GM23338 (cell line): ENCODE measurements around the gene TMEM208. TPM values are rescaled to one million over a fixed set of nuclear protein-coding genes. Genes with fewer than 3 reads are reported as not detected.

Experiments used
- ATAC-seq: fragments of 200-7000 bp; cut with Tn5 transposase; 3 replicates; pipeline ENCODE4 v1.9.1; 2020
- DNase-seq: peaks from one replicate; pipeline ENCODE4 v3.0.0-alpha.2; 2015; ENCODE audit warnings: low spot score
- H2AFZ ChIP-seq: fragments of 200-600 bp; sonication (generic); 2 replicates; pipeline ENCODE4 v1.8.0; 2016; ENCODE audit warnings: antibody characterized with exemption, mild to moderate bottlenecking, moderate library complexity
- H3F3A ChIP-seq: fragments of 200-600 bp; sonication (generic); replicated peaks from 2 replicates; pipeline ENCODE4 v1.8.0; 2017; ENCODE audit warnings: antibody characterized with exemption, mixed run types, low read depth
- H3K27ac ChIP-seq: fragments of 200-600 bp; sonication (generic); 2 replicates; pipeline ENCODE4 v1.6.1; 2016; ENCODE audit warnings: low read depth
- H3K27me3 ChIP-seq: fragments of 200-600 bp; sonication (generic); 2 replicates; pipeline ENCODE4 v1.8.0; 2016; ENCODE audit warnings: mild to moderate bottlenecking, mixed run types, moderate library complexity; ENCODE audit not compliant: insufficient read depth
- H3K36me3 ChIP-seq: fragments of 200-600 bp; sonication (generic); 2 replicates; pipeline ENCODE4 v1.8.0; 2016; ENCODE audit warnings: mild to moderate bottlenecking; ENCODE audit not compliant: insufficient read depth
- H3K4me1 ChIP-seq: fragments of 200-600 bp; sonication (generic); 2 replicates; pipeline ENCODE4 v1.8.0; 2016; ENCODE audit warnings: mild to moderate bottlenecking, moderate library complexity; ENCODE audit not compliant: insufficient read depth
- H3K4me2 ChIP-seq: fragments of 200-600 bp; sonication (generic); 2 replicates; pipeline ENCODE4 v1.7.1; 2017; ENCODE audit warnings: mixed run types
- H3K4me3 ChIP-seq: fragments of 200-600 bp; sonication (generic); 2 replicates; pipeline ENCODE4 v1.6.1; 2016; ENCODE audit warnings: mixed run types
- H3K79me2 ChIP-seq: fragments of 200-600 bp; sonication (generic); replicated peaks from 2 replicates; pipeline ENCODE4 v1.8.0; 2017; ENCODE audit warnings: mild to moderate bottlenecking; ENCODE audit not compliant: insufficient read depth
- H3K9me2 ChIP-seq: fragments of 200-600 bp; sonication (generic); 2 replicates; pipeline ENCODE4 v1.8.0; 2017; ENCODE audit not compliant: insufficient read depth
- H4K20me1 ChIP-seq: fragments of 200-600 bp; sonication (generic); replicated peaks from 2 replicates; pipeline ENCODE4 v1.8.0; 2017; ENCODE audit warnings: mild to moderate bottlenecking; ENCODE audit not compliant: insufficient read depth
- H3K27ac Mint-ChIP-seq: 2 replicates; pipeline ENCODE4 v1.8.0; 2020; ENCODE audit warnings: inconsistent platforms, mild to moderate bottlenecking, moderate library complexity, mixed read lengths
- H3K27me3 Mint-ChIP-seq: 3 replicates; pipeline ENCODE4 v1.8.0; 2022; ENCODE audit warnings: low read depth, mild to moderate bottlenecking, moderate library complexity, mixed read lengths, inconsistent platforms; ENCODE audit not compliant: insufficient read depth, poor library complexity
- H3K36me3 Mint-ChIP-seq: 3 replicates; pipeline ENCODE4 v1.8.0; 2021; ENCODE audit warnings: low read depth, mild to moderate bottlenecking, inconsistent platforms, moderate library complexity, mixed read lengths
- H3K4me1 Mint-ChIP-seq: 3 replicates; pipeline ENCODE4 v1.8.0; 2020; ENCODE audit warnings: mild to moderate bottlenecking, inconsistent platforms, mixed read lengths
- H3K4me3 Mint-ChIP-seq: 3 replicates; pipeline ENCODE4 v1.8.0; 2021; ENCODE audit warnings: moderate library complexity, mild to moderate bottlenecking, inconsistent platforms, mixed read lengths
- H3K9me3 Mint-ChIP-seq: 3 replicates; pipeline ENCODE4 v1.8.0; 2020; ENCODE audit warnings: moderate library complexity, mild to moderate bottlenecking, inconsistent platforms, mixed read lengths
- CREB1 ChIP-seq: fragments of 250-450 bp; sonication (Bioruptor Pico); IDR thresholded peaks from 2 replicates; pipeline ENCODE4 v1.5.0; 2020; ENCODE audit warnings: low read depth, mild to moderate bottlenecking, moderate library complexity
- CTCF ChIP-seq, 2 experiments: fragments of 200-600 bp in 1 of 2; sonication (generic) in 1 of 2; conservative IDR thresholded peaks; 2 replicates each; pipeline versions ENCODE4 v1.5.1 to v1.6.1; 2016 to 2017; ENCODE audit warnings: antibody characterized with exemption in 2 of 2, low read depth in 2 of 2, mild to moderate bottlenecking in 2 of 2, moderate library complexity in 1 of 2
- EZH2phosphoT487 ChIP-seq: fragments of 200-600 bp; sonication (generic); IDR thresholded peaks from one replicate; pipeline ENCODE4 v1.8.1; 2018; ENCODE audit warnings: antibody characterized with exemption; ENCODE audit not compliant: unreplicated experiment
- STAT1 ChIP-seq: IDR thresholded peaks from one replicate; pipeline ENCODE4 v1.6.1; 2016; ENCODE audit warnings: antibody characterized with exemption; ENCODE audit not compliant: unreplicated experiment
- polyA plus RNA-seq: library from polyadenylated mRNA; unstranded; fragments of >200 nt; fragmentation: Nextera tagmentation; extraction: Ambion mirVana; gene quantifications from 2 replicates; pipeline ENCODE4 v1.2.1, GENCODE V29; 2016
- total RNA-seq: library from RNA; depleted of rRNA; stranded (reverse); fragments of >200 nt; shearing (Covaris generic); gene quantifications from 2 replicates; pipeline ENCODE4 v1.2.3, GENCODE V29; 2014
- TF ChIP-seq, protein P1 (sequence below): fragments of 250-450 bp; sonication (Bioruptor Pico); IDR thresholded peaks from 2 replicates; pipeline ENCODE4 v1.5.0; 2020; ENCODE audit warnings: mild to moderate bottlenecking, moderate library complexity
- TF ChIP-seq, protein P2 (sequence below): IDR thresholded peaks from 2 replicates; pipeline ENCODE4 v1.6.1; 2016; ENCODE audit warnings: antibody characterized with exemption

The TMEM208 gene
- total and polyA plus RNA-seq, 2 experiments from 2014 or later: 23.2 to 82.3 TPM

DNA sequence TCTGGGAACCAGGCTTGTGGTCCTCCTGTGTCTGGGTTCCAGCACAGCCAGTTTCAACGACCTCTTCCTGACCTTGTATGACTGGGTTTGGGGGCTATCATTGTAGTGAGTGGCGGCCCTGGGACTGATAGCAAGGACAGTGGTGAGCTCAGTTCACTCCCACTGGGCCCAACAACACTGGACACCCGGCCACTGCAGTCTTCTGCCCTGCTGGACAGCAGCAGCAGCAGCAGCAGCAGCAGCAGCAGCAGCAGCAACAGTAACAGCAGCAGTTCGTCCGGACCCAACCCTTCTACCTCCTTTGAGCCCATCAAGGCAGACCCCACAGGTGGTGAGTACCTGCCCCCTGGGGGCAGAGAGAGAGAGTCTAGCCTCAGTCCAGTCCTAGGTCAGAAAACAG is 31.3 kb upstream of the TMEM208 start (continued):
- TF ChIP-seq, protein P1, sequence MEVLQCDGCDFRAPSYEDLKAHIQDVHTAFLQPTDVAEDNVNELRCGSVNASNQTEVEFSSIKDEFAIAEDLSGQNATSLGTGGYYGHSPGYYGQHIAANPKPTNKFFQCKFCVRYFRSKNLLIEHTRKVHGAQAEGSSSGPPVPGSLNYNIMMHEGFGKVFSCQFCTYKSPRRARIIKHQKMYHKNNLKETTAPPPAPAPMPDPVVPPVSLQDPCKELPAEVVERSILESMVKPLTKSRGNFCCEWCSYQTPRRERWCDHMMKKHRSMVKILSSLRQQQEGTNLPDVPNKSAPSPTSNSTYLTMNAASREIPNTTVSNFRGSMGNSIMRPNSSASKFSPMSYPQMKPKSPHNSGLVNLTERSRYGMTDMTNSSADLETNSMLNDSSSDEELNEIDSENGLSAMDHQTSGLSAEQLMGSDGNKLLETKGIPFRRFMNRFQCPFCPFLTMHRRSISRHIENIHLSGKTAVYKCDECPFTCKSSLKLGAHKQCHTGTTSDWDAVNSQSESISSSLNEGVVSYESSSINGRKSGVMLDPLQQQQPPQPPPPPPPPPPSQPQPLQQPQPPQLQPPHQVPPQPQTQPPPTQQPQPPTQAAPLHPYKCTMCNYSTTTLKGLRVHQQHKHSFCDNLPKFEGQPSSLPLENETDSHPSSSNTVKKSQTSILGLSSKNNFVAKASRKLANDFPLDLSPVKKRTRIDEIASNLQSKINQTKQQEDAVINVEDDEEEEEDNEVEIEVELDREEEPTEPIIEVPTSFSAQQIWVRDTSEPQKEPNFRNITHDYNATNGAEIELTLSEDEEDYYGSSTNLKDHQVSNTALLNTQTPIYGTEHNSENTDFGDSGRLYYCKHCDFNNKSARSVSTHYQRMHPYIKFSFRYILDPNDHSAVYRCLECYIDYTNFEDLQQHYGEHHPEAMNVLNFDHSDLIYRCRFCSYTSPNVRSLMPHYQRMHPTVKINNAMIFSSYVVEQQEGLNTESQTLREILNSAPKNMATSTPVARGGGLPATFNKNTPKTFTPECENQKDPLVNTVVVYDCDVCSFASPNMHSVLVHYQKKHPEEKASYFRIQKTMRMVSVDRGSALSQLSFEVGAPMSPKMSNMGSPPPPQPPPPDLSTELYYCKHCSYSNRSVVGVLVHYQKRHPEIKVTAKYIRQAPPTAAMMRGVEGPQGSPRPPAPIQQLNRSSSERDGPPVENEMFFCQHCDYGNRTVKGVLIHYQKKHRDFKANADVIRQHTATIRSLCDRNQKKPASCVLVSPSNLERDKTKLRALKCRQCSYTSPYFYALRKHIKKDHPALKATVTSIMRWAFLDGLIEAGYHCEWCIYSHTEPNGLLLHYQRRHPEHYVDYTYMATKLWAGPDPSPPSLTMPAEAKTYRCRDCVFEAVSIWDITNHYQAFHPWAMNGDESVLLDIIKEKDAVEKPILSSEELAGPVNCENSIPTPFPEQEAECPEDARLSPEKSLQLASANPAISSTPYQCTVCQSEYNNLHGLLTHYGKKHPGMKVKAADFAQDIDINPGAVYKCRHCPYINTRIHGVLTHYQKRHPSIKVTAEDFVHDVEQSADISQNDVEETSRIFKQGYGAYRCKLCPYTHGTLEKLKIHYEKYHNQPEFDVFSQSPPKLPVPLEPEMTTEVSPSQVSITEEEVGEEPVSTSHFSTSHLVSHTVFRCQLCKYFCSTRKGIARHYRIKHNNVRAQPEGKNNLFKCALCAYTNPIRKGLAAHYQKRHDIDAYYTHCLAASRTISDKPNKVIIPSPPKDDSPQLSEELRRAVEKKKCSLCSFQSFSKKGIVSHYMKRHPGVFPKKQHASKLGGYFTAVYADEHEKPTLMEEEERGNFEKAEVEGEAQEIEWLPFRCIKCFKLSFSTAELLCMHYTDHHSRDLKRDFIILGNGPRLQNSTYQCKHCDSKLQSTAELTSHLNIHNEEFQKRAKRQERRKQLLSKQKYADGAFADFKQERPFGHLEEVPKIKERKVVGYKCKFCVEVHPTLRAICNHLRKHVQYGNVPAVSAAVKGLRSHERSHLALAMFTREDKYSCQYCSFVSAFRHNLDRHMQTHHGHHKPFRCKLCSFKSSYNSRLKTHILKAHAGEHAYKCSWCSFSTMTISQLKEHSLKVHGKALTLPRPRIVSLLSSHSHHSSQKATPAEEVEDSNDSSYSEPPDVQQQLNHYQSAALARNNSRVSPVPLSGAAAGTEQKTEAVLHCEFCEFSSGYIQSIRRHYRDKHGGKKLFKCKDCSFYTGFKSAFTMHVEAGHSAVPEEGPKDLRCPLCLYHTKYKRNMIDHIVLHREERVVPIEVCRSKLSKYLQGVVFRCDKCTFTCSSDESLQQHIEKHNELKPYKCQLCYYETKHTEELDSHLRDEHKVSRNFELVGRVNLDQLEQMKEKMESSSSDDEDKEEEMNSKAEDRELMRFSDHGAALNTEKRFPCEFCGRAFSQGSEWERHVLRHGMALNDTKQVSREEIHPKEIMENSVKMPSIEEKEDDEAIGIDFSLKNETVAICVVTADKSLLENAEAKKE (CRISPR knock-in tag): no peak
- TF ChIP-seq CREB1 (no peak), CTCF (conservative IDR thresholded peaks at IDR 0.05; ENCODE audit: low read depth in 2 of 2) (no peak), EZH2phosphoT487 (no peak)

DNA sequence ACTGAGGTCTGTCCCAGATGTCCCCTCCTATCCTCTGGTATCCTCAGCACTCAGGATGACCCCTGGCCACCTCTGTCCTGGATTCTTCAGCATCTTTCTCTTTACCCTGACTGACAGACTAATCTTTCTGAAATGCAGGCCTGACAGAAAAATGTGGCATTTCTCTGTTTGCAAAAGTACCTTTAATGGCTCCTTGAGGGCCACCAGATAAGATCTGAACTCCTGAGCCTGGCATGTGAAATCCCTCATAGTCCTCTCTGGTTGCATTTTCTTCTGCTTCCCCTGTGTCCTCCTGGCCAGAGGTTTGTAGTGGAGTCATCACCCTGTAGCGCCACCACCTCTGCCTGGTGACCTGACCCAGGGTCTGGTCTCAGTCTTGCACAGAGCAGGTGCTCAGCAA is 30.0 kb upstream of the TMEM208 start:
- Mint-ChIP-seq H3K4me1 (peaks cover 18% of the 10 kb centered on the region), H3K27me3 (peaks cover 18% of the 10 kb centered on the region), H3K27ac (no peak overlapping the region), H3K36me3 (peaks cover 54% of the 10 kb centered on the region), H3K9me3 (no peaks in the 10 kb centered on the region), H3K4me3 (no peak overlapping the region)
- DNase-seq (no peak), ATAC-seq (no peak)
- Histone ChIP-seq H3K79me2 (peaks cover 21% of the 10 kb centered on the region), H3K9me2 (no peaks in the 10 kb centered on the region), H3K4me3 (no peak overlapping the region), H4K20me1 (peaks cover 22% of the 10 kb centered on the region), H3K4me2 (no peak overlapping the region), H3K36me3 (peaks cover 20% of the 10 kb centered on the region; the same call in 1 of the 2 replicates), H2AFZ (no peak overlapping the region), H3K4me1 (peaks cover 12% of the 10 kb centered on the region), H3K27ac (no peak overlapping the region), H3F3A (peaks cover 23% of the 10 kb centered on the region; the same call in 1 of the 2 replicates), H3K27me3 (no peaks in the 10 kb centered on the region)
- TF ChIP-seq STAT1 (no peak), EZH2phosphoT487 (no peak)
- TF ChIP-seq, protein P1 (CRISPR knock-in tag): no peak
- TF ChIP-seq, protein P2, sequence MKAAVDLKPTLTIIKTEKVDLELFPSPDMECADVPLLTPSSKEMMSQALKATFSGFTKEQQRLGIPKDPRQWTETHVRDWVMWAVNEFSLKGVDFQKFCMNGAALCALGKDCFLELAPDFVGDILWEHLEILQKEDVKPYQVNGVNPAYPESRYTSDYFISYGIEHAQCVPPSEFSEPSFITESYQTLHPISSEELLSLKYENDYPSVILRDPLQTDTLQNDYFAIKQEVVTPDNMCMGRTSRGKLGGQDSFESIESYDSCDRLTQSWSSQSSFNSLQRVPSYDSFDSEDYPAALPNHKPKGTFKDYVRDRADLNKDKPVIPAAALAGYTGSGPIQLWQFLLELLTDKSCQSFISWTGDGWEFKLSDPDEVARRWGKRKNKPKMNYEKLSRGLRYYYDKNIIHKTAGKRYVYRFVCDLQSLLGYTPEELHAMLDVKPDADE: no peak
